Measurements from ENCODE around the gene ACAP3.

- TF ChIP-seq CTCF (IDR thresholded peaks at IDR 0.05; ENCODE audit: low read length) (no peak), EZH2 (optimal IDR thresholded peaks at IDR 0.05; ENCODE audit: low read depth, low read length) (no peak), EZH2phosphoT487 (IDR thresholded peaks at IDR 0.05; ENCODE audit: low read length) (no peak)
Measured at GRCh38 chr1:1322952-1323351, 15.2 kb upstream of the ACAP3 start.

Measured in MM.1S (cell line).